ENCODE results near the gene ZNFX1.

Gene ZNFX1

DNA sequence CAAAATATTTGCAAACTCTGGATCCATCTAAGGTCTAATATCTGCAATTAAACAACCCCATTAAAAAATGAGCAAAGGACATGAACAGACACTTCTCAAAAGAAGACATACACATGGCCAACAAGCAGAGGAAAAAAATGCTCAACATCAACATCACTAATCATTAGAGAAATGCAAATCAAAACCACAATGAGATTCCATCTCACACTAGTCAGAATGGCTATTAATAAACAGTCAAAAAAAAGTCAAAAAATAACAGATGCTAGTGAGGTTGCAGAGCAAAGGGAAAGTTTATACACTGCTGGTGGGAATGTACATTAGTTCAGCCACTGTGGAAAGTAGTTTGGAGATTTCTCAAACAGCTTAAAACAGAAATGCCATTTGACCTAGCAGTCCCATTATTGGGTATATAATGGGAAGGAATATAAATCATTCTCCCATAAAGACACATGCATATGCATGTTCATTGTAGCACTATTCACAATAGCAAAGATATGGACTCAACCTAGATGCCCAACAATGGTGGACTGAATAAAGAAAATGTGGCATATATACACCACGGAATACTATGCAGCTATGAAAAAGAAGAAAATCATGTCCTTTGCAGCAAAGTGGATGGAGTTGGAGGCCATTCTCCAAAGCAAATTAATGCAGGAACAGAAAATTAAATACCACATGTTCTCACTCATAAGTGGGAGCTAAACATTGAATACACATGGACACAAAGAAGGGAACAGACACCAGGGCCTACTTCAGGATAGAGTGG is 9.1 kb downstream of the ZNFX1 start:
- no peaks in the 10 kb centered on the region for H3K9me3 ChIP-seq (ENCODE audit: control insufficient read depth in 2 of 2, low read length in 2 of 2)
- no peak overlapping the region for H3K27ac ChIP-seq (ENCODE audit: low read length)
- peaks cover 33 to 42% of the 10 kb centered on the region in 2 donors for H3K36me3 ChIP-seq (ENCODE audit: control insufficient read depth in 2 of 2, insufficient read depth in 2 of 2, low read length in 2 of 2)
- no peak overlapping the region for H3K9ac ChIP-seq (ENCODE audit: low read length in 2 of 2)
- H3K4me1 ChIP-seq (ENCODE audit: control insufficient read depth, insufficient read depth, low read length), result peaks cover 14% of the 10 kb centered on the region
- no peaks in the 10 kb centered on the region for H3K27me3 ChIP-seq (ENCODE audit: control insufficient read depth in 1 of 2, insufficient read depth in 2 of 2, low read length in 2 of 2)
- no peak overlapping the region for H3K4me3 ChIP-seq (ENCODE audit: low read length in 2 of 2)

DNA sequence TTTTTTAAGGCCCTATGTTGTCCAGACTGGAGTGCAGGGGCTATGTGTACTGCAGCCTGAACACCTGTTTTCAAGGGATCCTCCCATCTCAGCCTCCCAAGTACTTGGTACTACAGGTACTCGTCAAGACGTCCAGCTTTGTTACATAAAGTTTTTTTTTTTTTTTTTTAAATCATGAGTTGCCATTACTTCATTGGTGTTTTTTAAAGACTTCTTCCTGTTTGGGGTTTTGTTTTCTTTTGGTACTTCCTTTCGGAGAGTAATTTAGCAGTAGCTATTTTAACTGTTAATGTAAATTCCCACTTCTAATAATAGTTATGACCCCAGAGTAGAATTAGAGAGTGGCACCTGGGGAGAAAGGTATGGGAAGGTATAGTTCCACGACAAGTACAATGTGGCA is 10.5 kb downstream of the ZNFX1 start:
- H3K27ac ChIP-seq (ENCODE audit: low read length), result no peak overlapping the region
- peaks cover 44 to 47% of the 10 kb centered on the region in 2 donors for H3K36me3 ChIP-seq (ENCODE audit: control insufficient read depth in 2 of 2, insufficient read depth in 2 of 2, low read length in 2 of 2)
- H3K9me3 ChIP-seq (ENCODE audit: control insufficient read depth in 2 of 2, low read length in 2 of 2), result no peaks in the 10 kb centered on the region
- no peaks in the 10 kb centered on the region for H3K27me3 ChIP-seq (ENCODE audit: control insufficient read depth in 1 of 2, insufficient read depth in 2 of 2, low read length in 2 of 2)
- peaks cover 14% of the 10 kb centered on the region for H3K4me1 ChIP-seq (ENCODE audit: control insufficient read depth, insufficient read depth, low read length)
- H3K4me3 ChIP-seq (ENCODE audit: low read length in 2 of 2), result peak overlapping the region in 1 of 2 donors; percentile 15
- H3K9ac ChIP-seq (ENCODE audit: low read length in 2 of 2), result no peak overlapping the region

- Histone ChIP-seq H3K27me3 (ENCODE audit: control insufficient read depth in 1 of 2, insufficient read depth in 2 of 2, low read length in 2 of 2) (no peaks in the 10 kb centered on the region), H3K36me3 (ENCODE audit: control insufficient read depth in 2 of 2, insufficient read depth in 2 of 2, low read length in 2 of 2) (peaks cover 44 to 47% of the 10 kb centered on the region in 2 donors), H3K9me3 (ENCODE audit: control insufficient read depth in 2 of 2, low read length in 2 of 2) (no peaks in the 10 kb centered on the region), H3K4me1 (ENCODE audit: control insufficient read depth, insufficient read depth, low read length) (peaks cover 2% of the 10 kb centered on the region), H3K27ac (ENCODE audit: low read length) (no peak overlapping the region), H3K4me3 (ENCODE audit: low read length in 2 of 2) (no peak overlapping the region), H3K9ac (ENCODE audit: low read length in 2 of 2) (no peak overlapping the region)
These were observed 15.4 kb downstream of the ZNFX1 start for GRCh38 chr20:49262444-49262843.

DNA sequence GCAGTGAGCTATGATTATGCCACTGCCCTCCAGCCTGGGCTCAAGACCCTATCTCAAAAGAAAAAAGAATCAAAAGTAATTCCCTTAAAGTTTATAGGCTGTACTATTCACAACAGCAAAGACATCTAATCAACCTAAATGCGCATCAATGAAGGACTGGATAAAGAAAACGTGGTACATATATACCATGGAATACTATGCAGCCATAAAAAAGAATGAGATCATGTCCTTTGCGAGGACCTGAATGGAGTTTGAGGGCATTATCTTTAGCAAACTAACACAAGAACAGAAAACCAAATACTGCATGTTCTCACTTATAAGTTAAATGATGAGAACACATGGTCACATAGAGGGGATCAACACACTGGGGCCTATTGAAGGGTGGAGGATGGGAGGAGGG is 16.7 kb downstream of the ZNFX1 start:
- no peaks in the 10 kb centered on the region for H3K27me3 ChIP-seq (ENCODE audit: control insufficient read depth in 1 of 2, insufficient read depth in 2 of 2, low read length in 2 of 2)
- H3K4me1 ChIP-seq (ENCODE audit: control insufficient read depth, insufficient read depth, low read length), result no peaks in the 10 kb centered on the region
- H3K36me3 ChIP-seq (ENCODE audit: control insufficient read depth in 2 of 2, insufficient read depth in 2 of 2, low read length in 2 of 2), result peaks cover 57 to 60% of the 10 kb centered on the region in 2 donors
- no peak overlapping the region for H3K4me3 ChIP-seq (ENCODE audit: low read length in 2 of 2)
- H3K9me3 ChIP-seq (ENCODE audit: control insufficient read depth in 2 of 2, low read length in 2 of 2), result no peaks in the 10 kb centered on the region
- no peak overlapping the region for H3K27ac ChIP-seq (ENCODE audit: low read length)
- H3K9ac ChIP-seq (ENCODE audit: low read length in 2 of 2), result no peak overlapping the region

GRCh38 chr20:49260218-49260617 is 17.6 kb downstream of the ZNFX1 start:
- no peak overlapping the region for H3K27ac ChIP-seq (ENCODE audit: low read length)
- H3K36me3 ChIP-seq (ENCODE audit: control insufficient read depth in 2 of 2, insufficient read depth in 2 of 2, low read length in 2 of 2), result peaks cover 62 to 64% of the 10 kb centered on the region in 2 donors
- no peak overlapping the region for H3K4me3 ChIP-seq (ENCODE audit: low read length in 2 of 2)
- no peak overlapping the region for H3K9ac ChIP-seq (ENCODE audit: low read length in 2 of 2)
- no peaks in the 10 kb centered on the region for H3K4me1 ChIP-seq (ENCODE audit: control insufficient read depth, insufficient read depth, low read length)
- no peaks in the 10 kb centered on the region for H3K27me3 ChIP-seq (ENCODE audit: control insufficient read depth in 1 of 2, insufficient read depth in 2 of 2, low read length in 2 of 2)
- no peaks in the 10 kb centered on the region for H3K9me3 ChIP-seq (ENCODE audit: control insufficient read depth in 2 of 2, low read length in 2 of 2)

DNA sequence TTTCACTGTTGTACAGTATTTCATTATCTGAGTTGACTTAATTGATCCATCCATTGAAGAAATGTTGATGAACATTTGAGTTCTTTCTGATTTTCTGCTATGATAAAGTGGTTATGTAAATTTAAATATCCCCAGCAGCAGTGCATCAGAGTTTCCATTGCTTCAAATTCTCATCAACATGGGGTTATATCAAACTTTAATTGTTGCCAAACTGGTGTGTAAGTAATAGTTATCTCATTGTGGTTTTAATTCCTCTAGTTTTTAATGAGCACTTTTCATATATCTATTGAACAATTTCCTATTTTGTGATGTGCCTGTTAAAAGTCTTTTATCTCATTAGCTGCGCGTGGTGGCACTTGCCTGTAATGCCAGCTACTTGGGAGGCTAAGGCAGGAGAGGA is 18.1 kb downstream of the ZNFX1 start:
- H3K4me3 ChIP-seq (ENCODE audit: low read length in 2 of 2), result no peak overlapping the region
- no peaks in the 10 kb centered on the region for H3K9me3 ChIP-seq (ENCODE audit: control insufficient read depth in 2 of 2, low read length in 2 of 2)
- no peak overlapping the region for H3K9ac ChIP-seq (ENCODE audit: low read length in 2 of 2)
- H3K36me3 ChIP-seq (ENCODE audit: control insufficient read depth in 2 of 2, insufficient read depth in 2 of 2, low read length in 2 of 2), result peaks cover 60 to 62% of the 10 kb centered on the region in 2 donors
- H3K27ac ChIP-seq (ENCODE audit: low read length), result no peak overlapping the region
- H3K4me1 ChIP-seq (ENCODE audit: control insufficient read depth, insufficient read depth, low read length), result no peaks in the 10 kb centered on the region
- H3K27me3 ChIP-seq (ENCODE audit: control insufficient read depth in 1 of 2, insufficient read depth in 2 of 2, low read length in 2 of 2), result no peaks in the 10 kb centered on the region

- no peaks in the 10 kb centered on the region for H3K4me1 ChIP-seq (ENCODE audit: control insufficient read depth, insufficient read depth, low read length)
- peaks cover 59 to 62% of the 10 kb centered on the region in 2 donors for H3K36me3 ChIP-seq (ENCODE audit: control insufficient read depth in 2 of 2, insufficient read depth in 2 of 2, low read length in 2 of 2)
- no peak overlapping the region for H3K27ac ChIP-seq (ENCODE audit: low read length)
- H3K9me3 ChIP-seq (ENCODE audit: control insufficient read depth in 2 of 2, low read length in 2 of 2), result no peaks in the 10 kb centered on the region
- H3K4me3 ChIP-seq (ENCODE audit: low read length in 2 of 2), result no peak overlapping the region
- no peak overlapping the region for H3K9ac ChIP-seq (ENCODE audit: low read length in 2 of 2)
- H3K27me3 ChIP-seq (ENCODE audit: control insufficient read depth in 1 of 2, insufficient read depth in 2 of 2, low read length in 2 of 2), result no peaks in the 10 kb centered on the region
These were observed 18.6 kb downstream of the ZNFX1 start for GRCh38 chr20:49259284-49259683.

- Histone ChIP-seq H3K4me1 (ENCODE audit: control insufficient read depth, insufficient read depth, low read length) (no peaks in the 10 kb centered on the region), H3K9me3 (ENCODE audit: control insufficient read depth in 2 of 2, low read length in 2 of 2) (no peaks in the 10 kb centered on the region), H3K9ac (ENCODE audit: low read length in 2 of 2) (no peak overlapping the region), H3K27ac (ENCODE audit: low read length) (no peak overlapping the region), H3K4me3 (ENCODE audit: low read length in 2 of 2) (no peak overlapping the region), H3K36me3 (ENCODE audit: control insufficient read depth in 2 of 2, insufficient read depth in 2 of 2, low read length in 2 of 2) (peaks cover 65 to 66% of the 10 kb centered on the region in 2 donors), H3K27me3 (ENCODE audit: control insufficient read depth in 1 of 2, insufficient read depth in 2 of 2, low read length in 2 of 2) (no peaks in the 10 kb centered on the region)
These were observed 21.6 kb downstream of the ZNFX1 start for GRCh38 chr20:49256261-49256660.

DNA sequence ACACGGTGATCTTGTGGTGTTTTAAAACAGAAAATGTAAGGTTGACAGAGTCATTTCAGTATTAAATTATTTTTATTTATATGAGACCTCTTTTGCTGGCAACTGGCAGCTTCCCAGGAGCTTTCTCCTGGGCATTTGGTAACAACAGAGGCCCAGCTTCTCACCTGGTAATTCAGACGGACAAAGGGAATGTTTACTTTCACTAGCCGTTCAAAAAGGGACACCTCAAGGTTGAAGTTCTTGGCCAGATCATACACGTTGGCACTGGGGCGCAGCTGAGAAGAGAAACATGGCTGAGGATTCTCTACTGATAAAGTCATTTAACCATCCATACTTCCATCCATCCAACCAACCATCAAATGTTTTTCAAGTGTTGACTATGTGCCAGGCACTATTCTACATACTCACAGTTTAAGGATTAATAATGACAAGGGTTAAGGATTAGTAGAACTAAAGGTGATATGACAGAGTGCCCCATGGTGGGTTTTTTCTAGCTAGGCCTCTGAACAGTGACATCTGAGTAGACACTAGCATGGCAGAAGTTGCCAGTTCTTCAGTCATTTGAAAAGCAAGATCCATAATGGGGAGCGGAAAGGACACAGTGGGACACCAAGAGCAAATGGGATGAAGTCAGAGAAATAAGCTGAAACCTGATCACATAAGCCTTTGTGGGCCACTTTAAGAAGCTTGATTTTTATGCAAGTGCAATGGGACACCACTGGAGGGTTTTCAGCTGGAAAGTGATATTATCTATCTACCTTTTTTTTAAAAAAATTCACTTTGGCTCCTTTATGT is 25.1 kb downstream of the ZNFX1 start:
- peaks cover 71 to 76% of the 10 kb centered on the region in 2 donors for H3K36me3 ChIP-seq (ENCODE audit: control insufficient read depth in 2 of 2, insufficient read depth in 2 of 2, low read length in 2 of 2)
- no peaks in the 10 kb centered on the region for H3K9me3 ChIP-seq (ENCODE audit: control insufficient read depth in 2 of 2, low read length in 2 of 2)
- no peaks in the 10 kb centered on the region for H3K27me3 ChIP-seq (ENCODE audit: control insufficient read depth in 1 of 2, insufficient read depth in 2 of 2, low read length in 2 of 2)
- H3K4me3 ChIP-seq (ENCODE audit: low read length in 2 of 2), result no peak overlapping the region
- no peaks in the 10 kb centered on the region for H3K4me1 ChIP-seq (ENCODE audit: control insufficient read depth, insufficient read depth, low read length)
- no peak overlapping the region for H3K9ac ChIP-seq (ENCODE audit: low read length in 2 of 2)
- H3K27ac ChIP-seq (ENCODE audit: low read length), result no peak overlapping the region

DNA sequence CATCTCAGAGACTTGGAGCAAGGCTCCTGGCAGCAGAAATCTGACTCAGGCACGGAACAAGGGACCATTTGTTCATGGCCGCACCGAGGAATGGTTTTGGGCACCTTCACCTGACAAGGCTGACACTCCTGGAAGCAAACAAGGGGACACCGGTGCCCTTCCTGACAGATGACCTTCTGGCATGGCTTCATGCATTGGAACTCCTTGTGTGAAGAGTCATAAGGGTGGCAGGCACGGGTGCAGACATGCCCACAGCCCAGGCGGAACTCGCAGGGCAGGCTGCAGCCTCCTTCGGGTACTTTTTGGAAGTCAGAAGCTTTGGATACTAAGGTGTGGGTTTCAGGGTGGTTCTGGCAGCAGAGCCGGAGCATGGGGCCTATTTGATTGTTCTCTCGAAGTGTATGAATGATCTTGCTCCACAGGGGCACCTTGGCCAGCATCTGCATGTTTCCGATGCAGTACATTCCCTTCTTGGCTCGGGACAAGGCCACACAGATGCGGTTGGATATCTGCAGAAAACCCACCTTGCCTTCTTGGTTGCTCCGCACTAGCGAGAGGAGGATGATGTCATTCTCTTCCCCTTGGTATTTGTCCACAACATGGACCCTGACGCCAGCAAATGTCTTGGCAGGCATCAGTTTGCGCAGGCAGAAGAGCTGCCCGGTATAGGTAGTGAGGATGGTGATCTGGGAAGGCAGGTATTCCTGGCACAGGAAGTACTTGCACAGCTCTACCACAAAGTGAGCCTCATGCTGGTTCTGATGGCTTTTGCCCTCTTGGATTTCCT is 28.8 kb downstream of the ZNFX1 start:
- Histone ChIP-seq H3K27ac (ENCODE audit: low read length) (no peak overlapping the region), H3K4me3 (ENCODE audit: low read length in 2 of 2) (no peak overlapping the region), H3K36me3 (ENCODE audit: control insufficient read depth in 2 of 2, insufficient read depth in 2 of 2, low read length in 2 of 2) (peaks cover 58 to 71% of the 10 kb centered on the region in 2 donors), H3K27me3 (ENCODE audit: control insufficient read depth in 1 of 2, insufficient read depth in 2 of 2, low read length in 2 of 2) (no peaks in the 10 kb centered on the region), H3K4me1 (ENCODE audit: control insufficient read depth, insufficient read depth, low read length) (peaks cover 10% of the 10 kb centered on the region), H3K9ac (ENCODE audit: low read length in 2 of 2) (no peak overlapping the region), H3K9me3 (ENCODE audit: control insufficient read depth in 2 of 2, low read length in 2 of 2) (no peaks in the 10 kb centered on the region)

Data from stomach smooth muscle (tissue), 2 donors.